Bronchial epithelial cell (primary cell): ENCODE measurements around the gene TMEM134. TPM values are rescaled to one million over a fixed set of nuclear protein-coding genes. Genes with fewer than 3 reads are reported as not detected.

Experiments used
- DNase-seq: peaks from one replicate; pipeline ENCODE4 v3.0.0-alpha.2; 2010; ENCODE audit warnings: low read depth
- FAIRE-seq: peaks from 2 replicates; lab custom pipeline; 2011; peaks lifted over from hg19 to GRCh38; lab: Jason Lieb, UNC
- H3K27me3 ChIP-seq: 2 replicates; pipeline ENCODE4 v1.5.1; 2011; ENCODE audit warnings: low read length; ENCODE audit not compliant: control insufficient read depth, insufficient read depth
- H3K36me3 ChIP-seq: 2 replicates; pipeline ENCODE4 v1.5.1; 2011; ENCODE audit warnings: low read length; ENCODE audit not compliant: control insufficient read depth, insufficient read depth
- H3K4me3 ChIP-seq: 2 replicates; pipeline ENCODE4 v1.5.1; 2011; ENCODE audit warnings: mild to moderate bottlenecking, low read depth, low read length, control low read depth
- total RNA-seq: library from RNA; depleted of rRNA; stranded (reverse); fragments of >200 nt; gene quantifications from 2 replicates; pipeline ENCODE4 v1.2.1, GENCODE V29; 2014
- TF ChIP-seq, protein P1 (sequence below): IDR thresholded peaks from 2 replicates; pipeline ENCODE4 v1.5.1; 2011; ENCODE audit warnings: mild to moderate bottlenecking, moderate library complexity, low read length, control low read depth, inconsistent platforms; ENCODE audit not compliant: insufficient read depth, severe bottlenecking

TMEM134 gene
- total RNA-seq, 1 donor from 2014 or later = 38.2 TPM

DNA sequence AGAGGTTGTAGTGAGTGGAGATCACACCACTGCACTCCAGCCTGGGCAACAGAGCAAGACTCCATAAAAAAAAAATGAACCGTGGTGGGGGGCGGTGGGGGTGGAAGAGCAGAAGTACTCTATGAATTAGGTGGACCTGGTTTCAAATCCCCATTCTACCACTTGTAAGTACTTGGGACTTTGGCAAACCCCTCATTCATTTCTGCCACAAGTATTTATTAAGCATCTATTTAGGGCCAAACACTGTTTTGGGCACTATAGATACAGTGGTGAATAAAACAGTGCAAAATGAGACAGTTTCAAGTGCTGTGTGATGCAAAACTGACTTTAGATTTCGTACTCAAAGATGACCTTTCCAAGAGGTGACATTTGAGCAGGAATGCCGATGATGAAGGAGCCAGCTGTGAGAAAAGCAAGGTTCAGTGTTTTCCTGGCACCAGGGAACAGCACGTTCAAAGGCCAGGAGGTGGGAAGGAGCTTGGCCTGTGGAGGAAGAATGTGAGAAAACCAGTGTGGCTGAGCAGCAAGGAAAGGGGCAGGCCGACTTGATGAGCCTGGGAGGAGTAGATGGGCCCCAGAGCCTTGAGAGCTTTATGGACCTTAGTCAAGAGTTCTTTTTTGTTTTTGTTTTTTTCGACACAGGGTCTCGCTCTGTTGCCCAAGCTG lies 1.4 kb upstream of the TMEM134 start:
- peaks cover 6% of the 10 kb centered on the region for H3K36me3 ChIP-seq
- TF ChIP-seq, protein P1, sequence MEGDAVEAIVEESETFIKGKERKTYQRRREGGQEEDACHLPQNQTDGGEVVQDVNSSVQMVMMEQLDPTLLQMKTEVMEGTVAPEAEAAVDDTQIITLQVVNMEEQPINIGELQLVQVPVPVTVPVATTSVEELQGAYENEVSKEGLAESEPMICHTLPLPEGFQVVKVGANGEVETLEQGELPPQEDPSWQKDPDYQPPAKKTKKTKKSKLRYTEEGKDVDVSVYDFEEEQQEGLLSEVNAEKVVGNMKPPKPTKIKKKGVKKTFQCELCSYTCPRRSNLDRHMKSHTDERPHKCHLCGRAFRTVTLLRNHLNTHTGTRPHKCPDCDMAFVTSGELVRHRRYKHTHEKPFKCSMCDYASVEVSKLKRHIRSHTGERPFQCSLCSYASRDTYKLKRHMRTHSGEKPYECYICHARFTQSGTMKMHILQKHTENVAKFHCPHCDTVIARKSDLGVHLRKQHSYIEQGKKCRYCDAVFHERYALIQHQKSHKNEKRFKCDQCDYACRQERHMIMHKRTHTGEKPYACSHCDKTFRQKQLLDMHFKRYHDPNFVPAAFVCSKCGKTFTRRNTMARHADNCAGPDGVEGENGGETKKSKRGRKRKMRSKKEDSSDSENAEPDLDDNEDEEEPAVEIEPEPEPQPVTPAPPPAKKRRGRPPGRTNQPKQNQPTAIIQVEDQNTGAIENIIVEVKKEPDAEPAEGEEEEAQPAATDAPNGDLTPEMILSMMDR = no peak
- no peak for DNase-seq
- H3K4me3 ChIP-seq = no peak overlapping the region
- no peaks in the 10 kb centered on the region for H3K27me3 ChIP-seq
- FAIRE-seq = no peak

DNA sequence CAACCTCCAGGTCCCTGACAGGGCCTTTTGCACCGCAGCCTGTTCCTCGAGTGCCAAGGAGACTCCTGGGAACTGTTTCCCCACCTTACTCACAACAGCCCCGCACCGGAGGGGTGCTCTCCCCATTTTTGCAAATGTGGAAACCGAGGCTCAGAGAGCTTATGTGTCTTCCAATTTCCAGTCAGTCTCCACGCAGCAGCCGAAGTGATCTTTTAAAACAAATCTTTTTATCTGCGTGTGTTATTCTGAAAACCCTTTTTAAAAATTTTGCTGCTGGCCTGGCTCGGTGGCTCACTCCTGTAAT lies 409 bp upstream of the TMEM134 start:
- Histone ChIP-seq H3K36me3 (peaks cover 6% of the 10 kb centered on the region), H3K27me3 (no peaks in the 10 kb centered on the region), H3K4me3 (peak overlapping the region; percentile 90)
- FAIRE-seq (no peak), DNase-seq (no peak)
- TF ChIP-seq, protein P1 = no peak

DNA sequence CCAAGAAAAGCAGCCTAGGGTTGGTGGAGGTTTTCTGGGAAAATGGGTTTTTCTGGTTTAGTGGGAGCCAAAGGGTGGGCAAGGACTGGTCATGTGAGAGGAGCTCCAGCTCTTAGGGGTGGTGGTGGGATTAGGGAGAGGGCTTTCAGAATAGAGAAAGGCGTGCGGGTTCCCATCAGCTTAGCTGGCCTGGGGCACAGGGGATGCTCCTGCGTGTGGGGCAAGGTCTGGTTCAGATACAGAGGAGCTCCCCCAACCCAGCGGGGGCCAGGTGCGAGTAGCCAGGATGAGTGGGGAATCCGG lies 644 bp downstream of the TMEM134 start:
- FAIRE-seq = no peak
- DNase-seq = no peak

DNA sequence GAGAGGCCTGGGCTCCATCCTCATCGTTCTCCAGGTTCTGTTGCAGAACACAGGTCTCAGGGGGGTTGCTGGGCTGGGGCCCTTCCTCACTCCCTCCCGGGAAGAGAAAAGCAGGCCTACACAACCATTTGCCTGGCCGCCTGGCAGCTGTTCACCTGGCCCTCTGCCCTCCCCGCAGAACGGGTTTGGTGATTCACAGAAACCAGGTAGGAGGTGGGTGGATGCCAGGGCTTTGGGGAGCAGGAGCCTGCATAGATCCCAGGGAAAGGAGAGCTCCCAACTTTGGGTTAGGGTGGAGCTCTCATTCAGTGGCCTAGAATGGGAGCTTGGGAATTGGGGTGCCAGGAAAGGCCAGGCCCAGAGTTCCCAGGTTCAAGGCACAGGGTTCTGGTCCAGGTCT lies 995 bp downstream of the TMEM134 start:
- Histone ChIP-seq H3K36me3 (peaks cover 7% of the 10 kb centered on the region), H3K27me3 (no peaks in the 10 kb centered on the region), H3K4me3 (peak overlapping the region; percentile 90)
- DNase-seq (peak; percentile 86), FAIRE-seq (no peak)
- TF ChIP-seq, protein P1 = no peak

More for the DNA sequence above, 644 bp downstream of the TMEM134 start:
- Histone ChIP-seq H3K4me3 (peak overlapping the region; percentile 90), H3K27me3 (no peaks in the 10 kb centered on the region), H3K36me3 (peaks cover 7% of the 10 kb centered on the region)
- TF ChIP-seq, protein P1 = no peak

DNA sequence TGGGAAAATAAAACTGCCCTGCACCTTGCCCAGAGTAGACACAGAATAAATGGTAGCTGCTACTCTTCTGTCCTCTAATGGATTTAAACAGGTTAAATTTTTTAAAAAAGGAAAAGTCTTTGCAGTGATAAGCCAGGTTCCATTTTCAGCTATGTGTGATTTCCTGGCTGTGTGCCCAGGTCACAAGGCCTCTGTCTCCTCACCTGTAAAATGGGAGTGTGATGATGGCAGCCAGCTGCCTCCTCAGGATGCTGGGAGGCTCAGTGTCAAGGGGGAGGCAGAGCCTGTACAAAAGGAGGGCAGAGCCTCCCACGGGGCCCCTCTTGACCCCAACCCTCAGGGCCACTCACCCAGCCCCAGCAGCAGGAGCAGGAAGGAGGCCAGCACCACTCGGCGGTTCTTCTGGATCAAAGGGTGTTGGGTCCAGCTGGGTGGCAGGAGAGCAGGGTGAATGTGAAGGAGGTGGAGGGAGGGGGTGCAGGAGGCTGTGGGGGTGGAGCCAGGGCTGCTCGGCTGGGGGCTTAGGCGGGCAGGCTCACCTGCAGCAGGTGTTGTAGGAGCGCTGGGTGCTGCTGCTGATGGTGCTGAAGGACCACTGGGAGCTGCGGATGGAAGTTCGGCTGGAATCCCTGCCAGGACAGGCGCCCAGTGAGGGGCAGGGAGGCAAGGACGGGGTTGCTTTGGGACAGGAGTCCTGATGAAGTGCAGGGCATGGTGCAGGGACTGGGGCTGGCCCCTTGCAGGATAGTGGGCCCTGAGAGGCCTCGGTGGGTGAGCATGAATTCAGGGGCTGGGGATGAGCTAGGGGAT lies 1.9 kb downstream of the TMEM134 start:
- Histone ChIP-seq H3K4me3 (peak overlapping the region; percentile 90), H3K36me3 (peaks cover 7% of the 10 kb centered on the region), H3K27me3 (no peaks in the 10 kb centered on the region)
- FAIRE-seq (no peak), DNase-seq (no peak)
- TF ChIP-seq, protein P1 = no peak
